Neural cell (in vitro differentiated cells): ENCODE data around the gene MMP19.

ENCODE experiments used
- CTCF ChIP-seq: fragments of 450-650 bp; IDR thresholded peaks from 2 replicates; pipeline ENCODE4 v1.5.1; 2014; ENCODE audit warnings: antibody characterized with exemption, mild to moderate bottlenecking, moderate library complexity; ENCODE audit not compliant: poor library complexity, severe bottlenecking
- EP300 ChIP-seq: fragments of 450-650 bp; conservative IDR thresholded peaks from 2 replicates; pipeline ENCODE4 v1.6.1; 2014; ENCODE audit warnings: antibody characterized with exemption, mild to moderate bottlenecking, moderate library complexity; ENCODE audit not compliant: poor library complexity, severe bottlenecking
- EZH2 ChIP-seq: fragments of 200-600, 300-800 bp; shearing (Covaris generic), sonication (generic); IDR thresholded peaks from 2 replicates; pipeline ENCODE4 v1.6.1; 2014; ENCODE audit warnings: antibody characterized with exemption, low read length, borderline replicate concordance, mild to moderate bottlenecking; ENCODE audit not compliant: insufficient read depth, poor library complexity, severe bottlenecking
- MXI1 ChIP-seq: fragments of 450-650 bp; conservative IDR thresholded peaks from 2 replicates; pipeline ENCODE4 v1.6.1; 2014; ENCODE audit warnings: antibody characterized with exemption, mild to moderate bottlenecking; ENCODE audit not compliant: poor library complexity, severe bottlenecking
- POLR2AphosphoS5 ChIP-seq: IDR thresholded peaks from 2 replicates; pipeline ENCODE4 v1.6.1; 2012
- RAD21 ChIP-seq: fragments of 450-650 bp; conservative IDR thresholded peaks from 2 replicates; pipeline ENCODE4 v1.6.1; 2014; ENCODE audit warnings: antibody characterized with exemption, mild to moderate bottlenecking, moderate library complexity
- TAF1 ChIP-seq: IDR thresholded peaks from 2 replicates; pipeline ENCODE4 v1.6.1; 2012; ENCODE audit warnings: low read depth
- TF ChIP-seq, protein P1 (sequence below): IDR thresholded peaks from 2 replicates; pipeline ENCODE4 v1.6.1; 2012; ENCODE audit warnings: borderline replicate concordance

GRCh38 chr12:55850401-55850800, 7.7 kb upstream of the MMP19 start:
- no peak for TF ChIP-seq EZH2
- TF ChIP-seq MXI1, result no peak
- no peak for TF ChIP-seq EP300
- no peak for TF ChIP-seq POLR2AphosphoS5
- no peak for TF ChIP-seq CTCF
- TF ChIP-seq TAF1, result no peak
- TF ChIP-seq, protein P1, sequence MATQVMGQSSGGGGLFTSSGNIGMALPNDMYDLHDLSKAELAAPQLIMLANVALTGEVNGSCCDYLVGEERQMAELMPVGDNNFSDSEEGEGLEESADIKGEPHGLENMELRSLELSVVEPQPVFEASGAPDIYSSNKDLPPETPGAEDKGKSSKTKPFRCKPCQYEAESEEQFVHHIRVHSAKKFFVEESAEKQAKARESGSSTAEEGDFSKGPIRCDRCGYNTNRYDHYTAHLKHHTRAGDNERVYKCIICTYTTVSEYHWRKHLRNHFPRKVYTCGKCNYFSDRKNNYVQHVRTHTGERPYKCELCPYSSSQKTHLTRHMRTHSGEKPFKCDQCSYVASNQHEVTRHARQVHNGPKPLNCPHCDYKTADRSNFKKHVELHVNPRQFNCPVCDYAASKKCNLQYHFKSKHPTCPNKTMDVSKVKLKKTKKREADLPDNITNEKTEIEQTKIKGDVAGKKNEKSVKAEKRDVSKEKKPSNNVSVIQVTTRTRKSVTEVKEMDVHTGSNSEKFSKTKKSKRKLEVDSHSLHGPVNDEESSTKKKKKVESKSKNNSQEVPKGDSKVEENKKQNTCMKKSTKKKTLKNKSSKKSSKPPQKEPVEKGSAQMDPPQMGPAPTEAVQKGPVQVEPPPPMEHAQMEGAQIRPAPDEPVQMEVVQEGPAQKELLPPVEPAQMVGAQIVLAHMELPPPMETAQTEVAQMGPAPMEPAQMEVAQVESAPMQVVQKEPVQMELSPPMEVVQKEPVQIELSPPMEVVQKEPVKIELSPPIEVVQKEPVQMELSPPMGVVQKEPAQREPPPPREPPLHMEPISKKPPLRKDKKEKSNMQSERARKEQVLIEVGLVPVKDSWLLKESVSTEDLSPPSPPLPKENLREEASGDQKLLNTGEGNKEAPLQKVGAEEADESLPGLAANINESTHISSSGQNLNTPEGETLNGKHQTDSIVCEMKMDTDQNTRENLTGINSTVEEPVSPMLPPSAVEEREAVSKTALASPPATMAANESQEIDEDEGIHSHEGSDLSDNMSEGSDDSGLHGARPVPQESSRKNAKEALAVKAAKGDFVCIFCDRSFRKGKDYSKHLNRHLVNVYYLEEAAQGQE, result no peak
- no peak for TF ChIP-seq RAD21
